DOHH2 (cell line): Measurements from ENCODE around the gene ANKRD26.
"Not testable (repeated sequence)": the region's sequence is repeated elsewhere in the genome, so short reads cannot be mapped to it uniquely, and the experiment has no call there.

Source experiments
- H3F3A ChIP-seq: fragments of 200-600 bp; sonication (generic), shearing (Covaris generic); 2 replicates; pipeline ENCODE4 v1.6.0; 2016; ENCODE audit warnings: antibody characterized with exemption, mild to moderate bottlenecking; ENCODE audit not compliant: control insufficient read depth, insufficient read depth
- H3K27ac ChIP-seq: fragments of 200-600 bp; sonication (generic); 2 replicates; pipeline ENCODE4 v1.5.1; 2014; ENCODE audit warnings: low read depth, mild to moderate bottlenecking, low read length, moderate library complexity
- H3K27me3 ChIP-seq: fragments of 200-600 bp; sonication (generic); 2 replicates; pipeline ENCODE4 v1.6.1; 2014; ENCODE audit warnings: mild to moderate bottlenecking, low read length, mixed read lengths; ENCODE audit not compliant: control insufficient read depth
- H3K36me3 ChIP-seq: fragments of 200-600 bp; sonication (generic); 2 replicates; pipeline ENCODE4 v1.6.1; 2014; ENCODE audit warnings: mild to moderate bottlenecking, low read length, moderate library complexity, mixed read lengths; ENCODE audit not compliant: control insufficient read depth
- H3K4me1 ChIP-seq: fragments of 200-600 bp; sonication (generic); 2 replicates; pipeline ENCODE4 v1.6.1; 2014; ENCODE audit warnings: mild to moderate bottlenecking, low read length, mixed read lengths; ENCODE audit not compliant: control insufficient read depth
- H3K4me2 ChIP-seq: fragments of 200-600 bp; sonication (generic); 2 replicates; pipeline ENCODE4 v1.6.0; 2014; ENCODE audit warnings: mild to moderate bottlenecking, low read length, moderate library complexity
- H3K4me3 ChIP-seq: fragments of 200-600 bp; sonication (generic); 2 replicates; pipeline ENCODE4 v1.5.1; 2014; ENCODE audit warnings: mild to moderate bottlenecking, low read length, mixed read lengths
- H3K79me2 ChIP-seq: fragments of 200-600 bp; sonication (generic); 2 replicates; pipeline ENCODE4 v1.6.1; 2014; ENCODE audit warnings: mild to moderate bottlenecking, low read length, mixed read lengths; ENCODE audit not compliant: control insufficient read depth
- H3K9me2 ChIP-seq: fragments of 200-600 bp; sonication (generic); replicated peaks from 2 replicates; pipeline ENCODE4 v1.6.1; 2014; ENCODE audit warnings: mild to moderate bottlenecking, low read length, mixed read lengths; ENCODE audit not compliant: control insufficient read depth
- H3K9me3 ChIP-seq: fragments of 200-600 bp; sonication (generic); 2 replicates; pipeline ENCODE4 v1.6.1; 2014; ENCODE audit warnings: antibody characterized with exemption, low read length, mixed read lengths; ENCODE audit not compliant: control insufficient read depth, insufficient read depth
- H4K20me1 ChIP-seq: fragments of 200-600 bp; sonication (generic); 2 replicates; pipeline ENCODE4 v1.6.0; 2014; ENCODE audit warnings: low read depth, mild to moderate bottlenecking, antibody characterized with exemption, low read length, moderate library complexity; ENCODE audit not compliant: control insufficient read depth, insufficient read depth
- EZH2phosphoT487 ChIP-seq: fragments of 200-600 bp; sonication (generic); IDR thresholded peaks from 2 replicates; pipeline ENCODE4 v1.6.1; 2017; ENCODE audit warnings: borderline replicate concordance, mild to moderate bottlenecking, antibody characterized with exemption, low read length, moderate library complexity, mixed read lengths
- TF ChIP-seq, protein P1 (sequence below): fragments of 200-600 bp; sonication (generic); IDR thresholded peaks from one replicate; pipeline ENCODE4 v1.5.1; 2014; ENCODE audit warnings: antibody characterized with exemption, mild to moderate bottlenecking, low read depth, low read length; ENCODE audit not compliant: poor library complexity, severe bottlenecking

The ANKRD26 gene

DNA sequence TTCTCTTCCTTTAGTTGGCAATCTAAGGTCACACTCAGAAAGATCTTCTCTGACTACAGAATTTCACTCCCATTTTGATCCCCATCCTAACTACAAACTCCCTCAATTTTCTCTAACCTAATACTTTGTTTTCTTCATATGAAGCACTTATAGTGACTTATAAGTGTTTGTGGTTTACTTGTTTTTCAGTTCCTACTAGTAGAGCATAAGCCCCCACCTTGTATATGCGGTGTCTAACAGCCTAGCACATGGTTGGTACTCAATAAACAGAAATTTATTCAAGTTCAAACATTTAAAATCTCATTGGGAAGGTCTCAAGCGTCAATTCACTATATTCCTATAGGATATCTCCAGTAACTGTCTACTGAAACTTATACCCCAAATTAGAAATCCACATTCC lies 35.2 kb downstream of the ANKRD26 start:
- Histone ChIP-seq H3K27ac (no peak overlapping the region), H3K4me3 (no peak overlapping the region), H3K36me3 (peaks cover 58% of the 10 kb centered on the region), H4K20me1 (no peaks in the 10 kb centered on the region), H3K9me3 (no peaks in the 10 kb centered on the region), H3K79me2 (0 out of 2 replicates have a peak, but pooled peaks cover 3% of the 10 kb centered on the region), H3K4me1 (no peaks in the 10 kb centered on the region), H3F3A (no peaks in the 10 kb centered on the region), H3K9me2 (no peaks in the 10 kb centered on the region), H3K4me2 (no peak overlapping the region), H3K27me3 (no peaks in the 10 kb centered on the region)
- TF ChIP-seq, protein P1, sequence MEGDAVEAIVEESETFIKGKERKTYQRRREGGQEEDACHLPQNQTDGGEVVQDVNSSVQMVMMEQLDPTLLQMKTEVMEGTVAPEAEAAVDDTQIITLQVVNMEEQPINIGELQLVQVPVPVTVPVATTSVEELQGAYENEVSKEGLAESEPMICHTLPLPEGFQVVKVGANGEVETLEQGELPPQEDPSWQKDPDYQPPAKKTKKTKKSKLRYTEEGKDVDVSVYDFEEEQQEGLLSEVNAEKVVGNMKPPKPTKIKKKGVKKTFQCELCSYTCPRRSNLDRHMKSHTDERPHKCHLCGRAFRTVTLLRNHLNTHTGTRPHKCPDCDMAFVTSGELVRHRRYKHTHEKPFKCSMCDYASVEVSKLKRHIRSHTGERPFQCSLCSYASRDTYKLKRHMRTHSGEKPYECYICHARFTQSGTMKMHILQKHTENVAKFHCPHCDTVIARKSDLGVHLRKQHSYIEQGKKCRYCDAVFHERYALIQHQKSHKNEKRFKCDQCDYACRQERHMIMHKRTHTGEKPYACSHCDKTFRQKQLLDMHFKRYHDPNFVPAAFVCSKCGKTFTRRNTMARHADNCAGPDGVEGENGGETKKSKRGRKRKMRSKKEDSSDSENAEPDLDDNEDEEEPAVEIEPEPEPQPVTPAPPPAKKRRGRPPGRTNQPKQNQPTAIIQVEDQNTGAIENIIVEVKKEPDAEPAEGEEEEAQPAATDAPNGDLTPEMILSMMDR, result no peak
- no peak for TF ChIP-seq EZH2phosphoT487

DNA sequence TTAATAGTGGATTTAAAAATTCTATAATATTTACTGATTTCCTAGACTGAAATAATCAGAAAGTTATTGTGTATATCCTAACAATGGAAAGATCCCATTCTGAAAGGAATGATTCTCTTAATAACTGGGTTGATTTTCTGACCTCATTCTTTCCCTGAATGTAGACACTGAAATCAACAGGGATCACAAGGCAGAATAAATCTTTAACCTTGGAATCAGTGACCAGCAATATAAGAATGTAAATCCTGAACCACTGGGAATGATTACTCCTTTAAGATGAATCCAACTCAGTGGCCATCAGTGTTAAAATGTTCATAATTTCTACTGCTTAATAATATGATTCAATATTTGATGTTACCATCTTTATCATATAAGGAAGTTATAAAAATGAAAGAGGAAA lies 47.6 kb downstream of the ANKRD26 start:
- Histone ChIP-seq H3K36me3 (peaks cover 40% of the 10 kb centered on the region), H3K79me2 (no peaks in the 10 kb centered on the region), H3F3A (peaks cover 11% of the 10 kb centered on the region), H3K4me1 (peaks cover 52% of the 10 kb centered on the region), H4K20me1 (no peaks in the 10 kb centered on the region), H3K4me2 (peak overlapping the region; percentile 58), H3K9me2 (no peaks in the 10 kb centered on the region), H3K9me3 (no peaks in the 10 kb centered on the region), H3K27ac (peak overlapping the region; percentile 57), H3K27me3 (no peaks in the 10 kb centered on the region), H3K4me3 (peak overlapping the region; percentile 41)
- TF ChIP-seq, protein P1, result no peak
- TF ChIP-seq EZH2phosphoT487, result no peak

DNA sequence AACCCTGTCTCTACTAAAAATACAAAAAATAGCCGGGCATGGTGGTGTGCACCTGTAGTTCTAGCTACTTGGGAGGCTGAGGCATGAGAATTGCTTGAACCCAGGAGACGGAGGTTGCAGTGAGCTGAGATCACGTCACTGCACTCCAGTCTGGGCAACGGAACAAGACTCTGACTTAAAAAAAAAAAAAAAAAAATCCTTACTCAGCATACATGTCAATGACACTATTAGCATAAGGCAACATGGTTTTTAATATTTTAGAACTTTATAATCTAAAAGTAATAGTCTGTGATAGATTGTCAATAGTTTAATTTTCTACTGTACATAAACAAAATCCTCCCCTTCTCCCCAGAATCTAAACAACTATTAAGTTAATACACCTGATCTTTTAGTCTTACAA lies 55.0 kb downstream of the ANKRD26 start:
- H3K9me2 ChIP-seq, H4K20me1 ChIP-seq, H3K4me1 ChIP-seq, H3K27ac ChIP-seq, H3K4me2 ChIP-seq, H3K79me2 ChIP-seq, H3K27me3 ChIP-seq, H3K9me3 ChIP-seq, H3K4me3 ChIP-seq, H3F3A ChIP-seq: not testable (repeated sequence)
- peaks cover 34% of the 10 kb centered on the region for H3K36me3 ChIP-seq

DNA sequence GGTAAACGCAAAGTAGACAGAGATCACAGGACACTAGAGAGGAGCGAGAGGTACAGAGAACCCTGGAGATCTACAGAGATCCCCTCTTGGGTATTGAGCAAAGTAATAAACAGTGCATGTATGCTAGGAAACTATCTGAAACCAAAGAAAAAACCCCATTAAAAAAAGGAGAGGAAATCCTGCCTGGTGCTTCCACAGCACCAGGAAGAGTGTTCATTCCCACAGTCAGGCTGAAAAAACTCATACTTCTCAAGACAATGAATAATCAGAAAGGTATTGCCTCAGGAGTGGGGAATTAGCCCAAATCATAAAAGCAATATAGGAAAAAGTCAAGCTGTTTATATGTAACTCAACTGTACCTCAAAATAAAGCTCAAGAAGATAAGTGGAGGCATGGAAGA lies 59.1 kb downstream of the ANKRD26 start:
- Histone ChIP-seq H3K9me3 (no peaks in the 10 kb centered on the region), H3K27me3 (no peaks in the 10 kb centered on the region), H3F3A (0 out of 2 replicates have a peak, but pooled peaks cover 3% of the 10 kb centered on the region), H3K79me2 (no peaks in the 10 kb centered on the region), H3K4me1 (no peaks in the 10 kb centered on the region), H3K4me3 (no peak overlapping the region), H3K27ac (no peak overlapping the region), H3K4me2 (no peak overlapping the region), H3K36me3 (peaks cover 60% of the 10 kb centered on the region), H4K20me1 (no peaks in the 10 kb centered on the region), H3K9me2 (no peaks in the 10 kb centered on the region)
- TF ChIP-seq, protein P1, result no peak
- no peak for TF ChIP-seq EZH2phosphoT487
